ENCODE results near the gene OR1N2.

GRCh38 chr9:122527193-122527592 is 25.7 kb upstream of the OR1N2 start, which contains the start of gene OR1N1:
- no peak for TF ChIP-seq CTCF (IDR thresholded peaks at IDR 0.05; ENCODE audit: borderline replicate concordance, extremely low read depth, low read length, poor library complexity, severe bottlenecking)
- no peak for TF ChIP-seq EZH2 (IDR thresholded peaks at IDR 0.05; ENCODE audit: borderline replicate concordance, low read depth, low read length, severe bottlenecking)

Data from DND-41 (cell line).